ENCODE results near the gene CSRP1. TPM values are rescaled to one million over a fixed set of nuclear protein-coding genes. Genes with fewer than 3 reads are reported as not detected.
A peak's percentile ranks its signal among the peaks of the same experiment; 100 is the strongest.

The CSRP1 gene
- total and polyA plus RNA-seq, 9 of the 15 experiments (the other 6 are each of a cell fraction or from before 2014, with no cell fraction given): 6.8 to 39.4 (median 23.7) TPM

GRCh38 chr1:201543871-201544642 is 37.1 kb upstream of the CSRP1 start (continued):
- TF ChIP-seq HIVEP1 (CRISPR knock-in tag; IDR thresholded peaks at IDR 0.05) (no peak), ZFX (CRISPR knock-in tag; IDR thresholded peaks at IDR 0.05) (no peak), KLF6 (CRISPR knock-in tag; IDR thresholded peaks at IDR 0.05; ENCODE audit: borderline replicate concordance) (peak; percentile 34; the same call in 1 of the 2 replicates), BMI1 (IDR thresholded peaks at IDR 0.05; ENCODE audit: low read length) (no peak), RREB1 (CRISPR knock-in tag; IDR thresholded peaks at IDR 0.05) (0 out of 2 replicates have a peak, but pooled peaks have one; percentile 19), VEZF1 (CRISPR knock-in tag; IDR thresholded peaks at IDR 0.05) (peak; percentile 46), TOE1 (IDR thresholded peaks at IDR 0.05; ENCODE audit: borderline replicate concordance) (0 out of 2 replicates have a peak, but pooled peaks have one; percentile 19), TOE1 (CRISPR knock-in tag; IDR thresholded peaks at IDR 0.05; ENCODE audit: borderline replicate concordance, low read depth) (no peak), PREB (CRISPR knock-in tag; IDR thresholded peaks at IDR 0.05) (no peak), CEBPG (CRISPR knock-in tag; IDR thresholded peaks at IDR 0.05) (peak; percentile 65), CEBPG (tag; conservative IDR thresholded peaks at IDR 0.05 in 1 of 2, IDR thresholded peaks at IDR 0.05 in 1 of 2) (peak; percentile 66 to 82; a peak in 3 of 4 replicates), NFXL1 (CRISPR knock-in tag; IDR thresholded peaks at IDR 0.05) (no peak), ATF7 (IDR thresholded peaks at IDR 0.05) (peak; percentile 37; the same call in 1 of the 2 replicates), HDAC6 (IDR thresholded peaks at IDR 0.05; ENCODE audit: low read depth, low read length) (no peak), TAF7 (tag; IDR thresholded peaks at IDR 0.05) (no peak), DLX4 (CRISPR knock-in tag; IDR thresholded peaks at IDR 0.05) (no peak), ZSCAN29 (IDR thresholded peaks at IDR 0.05) (no peak), ESRRB (CRISPR knock-in tag; IDR thresholded peaks at IDR 0.05; ENCODE audit: borderline replicate concordance) (no peak), CEBPB (tag; IDR thresholded peaks at IDR 0.05) (peak; percentile 72)
